ENCODE measurements around the gene CAMK1D.

DNA sequence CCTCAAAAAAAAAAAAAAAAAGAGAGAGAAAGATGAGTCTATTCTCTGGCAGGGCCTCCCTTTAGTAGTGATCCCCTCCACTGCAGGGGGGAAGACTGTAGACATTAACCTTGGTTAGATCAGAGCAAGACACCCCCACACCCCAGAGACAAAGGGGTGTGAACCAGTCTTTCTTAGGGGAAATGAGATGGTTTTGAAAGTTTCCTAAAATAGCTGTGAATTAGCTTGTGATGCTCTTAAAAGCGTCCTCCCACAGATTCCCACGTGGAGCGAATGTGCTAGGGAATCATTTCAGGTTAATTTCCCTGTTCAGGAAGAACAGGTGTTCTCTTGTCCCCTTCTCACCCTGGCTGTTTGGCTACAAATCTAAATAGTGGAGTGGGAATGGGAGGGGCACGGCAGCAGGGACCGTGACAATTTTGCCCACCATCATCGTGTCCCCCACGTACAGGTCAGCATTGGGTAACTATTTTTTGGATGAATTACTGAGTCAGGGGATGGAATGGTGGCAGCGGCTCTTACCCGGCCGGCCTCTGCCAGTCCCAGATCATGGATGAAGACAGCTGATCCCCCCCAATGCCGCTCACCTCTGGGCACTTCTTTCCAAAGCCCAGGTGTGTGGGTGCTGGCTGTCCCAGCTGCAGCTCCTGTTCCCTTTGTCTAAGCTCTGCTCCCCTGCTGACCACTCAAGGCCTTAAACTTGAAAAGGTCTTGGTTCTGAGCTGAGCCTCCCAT lies 499.3 kb downstream of the CAMK1D start:
- TF ChIP-seq, protein P1, sequence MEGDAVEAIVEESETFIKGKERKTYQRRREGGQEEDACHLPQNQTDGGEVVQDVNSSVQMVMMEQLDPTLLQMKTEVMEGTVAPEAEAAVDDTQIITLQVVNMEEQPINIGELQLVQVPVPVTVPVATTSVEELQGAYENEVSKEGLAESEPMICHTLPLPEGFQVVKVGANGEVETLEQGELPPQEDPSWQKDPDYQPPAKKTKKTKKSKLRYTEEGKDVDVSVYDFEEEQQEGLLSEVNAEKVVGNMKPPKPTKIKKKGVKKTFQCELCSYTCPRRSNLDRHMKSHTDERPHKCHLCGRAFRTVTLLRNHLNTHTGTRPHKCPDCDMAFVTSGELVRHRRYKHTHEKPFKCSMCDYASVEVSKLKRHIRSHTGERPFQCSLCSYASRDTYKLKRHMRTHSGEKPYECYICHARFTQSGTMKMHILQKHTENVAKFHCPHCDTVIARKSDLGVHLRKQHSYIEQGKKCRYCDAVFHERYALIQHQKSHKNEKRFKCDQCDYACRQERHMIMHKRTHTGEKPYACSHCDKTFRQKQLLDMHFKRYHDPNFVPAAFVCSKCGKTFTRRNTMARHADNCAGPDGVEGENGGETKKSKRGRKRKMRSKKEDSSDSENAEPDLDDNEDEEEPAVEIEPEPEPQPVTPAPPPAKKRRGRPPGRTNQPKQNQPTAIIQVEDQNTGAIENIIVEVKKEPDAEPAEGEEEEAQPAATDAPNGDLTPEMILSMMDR (IDR thresholded peaks at IDR 0.05), result no peak
- TF ChIP-seq POLR2A (IDR thresholded peaks at IDR 0.05) (no peak), POLR2AphosphoS5 (IDR thresholded peaks at IDR 0.05; ENCODE audit: insufficient read depth in 1 of 2, low read depth in 1 of 2) (no peak)
